Subcutaneous preadipocyte (primary cell): Measurements from ENCODE around the gene LYSET. TPM values are rescaled to one million over a fixed set of nuclear protein-coding genes. Genes with fewer than 3 reads are reported as not detected.

Source experiments
- total RNA-seq: library from RNA; depleted of rRNA; stranded (reverse); fragments of >200 nt; gene quantifications from 2 replicates; pipeline ENCODE4 v1.2.3, GENCODE V29; 2012

The LYSET gene
- 3.7 and 7.2 TPM in 2 replicates for total RNA-seq

GRCh38 chr14:93184391-93185348, at the start of gene LYSET, which contains the start of gene MOAP1:
Gene LYSET, plus strand, starts transcription at chr14:93185317. Its CDS starts 89 bp downstream, at chr14:93185406.
Gene MOAP1, minus strand, starts transcription at chr14:93184897. Its CDS starts 655 bp downstream, at chr14:93184242.

DNA sequence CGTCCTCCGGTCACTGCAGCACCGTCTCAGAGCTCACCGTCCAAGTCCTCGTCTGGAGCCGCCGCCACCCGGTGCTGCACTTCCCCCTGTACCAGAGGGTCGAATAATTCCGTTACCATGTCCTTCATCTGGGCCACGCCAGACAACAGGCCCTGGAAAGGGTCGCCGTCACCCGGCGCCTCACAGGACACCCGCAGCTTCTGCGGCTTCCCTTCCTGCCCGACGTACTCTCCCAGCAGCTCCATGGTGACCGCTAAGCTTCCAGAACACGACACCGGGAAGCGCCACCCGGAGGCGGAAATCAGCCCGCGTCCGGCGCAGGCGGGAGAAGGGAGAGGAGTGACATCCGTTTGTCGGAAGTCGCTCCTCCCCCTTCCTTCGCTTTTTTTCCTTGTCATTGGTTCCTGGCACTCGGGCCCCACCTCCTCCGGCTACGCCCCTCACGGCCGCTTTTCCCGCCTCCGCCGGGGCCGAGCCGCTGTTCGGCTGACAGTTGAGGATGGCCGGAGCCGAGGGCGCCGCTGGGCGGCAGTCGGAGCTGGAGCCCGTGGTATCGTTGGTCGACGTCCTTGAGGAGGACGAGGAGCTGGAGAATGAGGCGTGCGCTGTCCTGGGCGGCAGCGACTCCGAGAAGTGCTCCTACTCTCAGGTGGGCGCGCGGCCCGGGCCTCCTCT, 21.8 kb downstream of the LYSET start, which contains the start of the genes GON7 and UBR7:
Gene GON7, minus strand, starts transcription at position 273 of the 675 bp plus-strand sequence. Its CDS starts 28 bp downstream, at position 245.
Gene UBR7, plus strand, starts transcription at position 464 of the 675 bp plus-strand sequence. Its CDS starts 36 bp downstream, at position 500.

Other genes starting within 250 kb of the LYSET start
- 13.6 and 19.2 TPM in 2 replicates for gene ITPK1, start 69.4 kb upstream of the LYSET start, total RNA-seq
- gene MOAP1, start 420 bp upstream of the LYSET start, total RNA-seq = 6.2 and 8.2 TPM in 2 replicates
- gene GON7, start 21.7 kb downstream of the LYSET start, total RNA-seq = 10.9 and 15.8 TPM in 2 replicates
- 32.6 and 33.1 TPM in 2 replicates for gene UBR7, start 21.9 kb downstream of the LYSET start, total RNA-seq
- gene BTBD7, start 147.7 kb downstream of the LYSET start, total RNA-seq = 20.6 and 24.6 TPM in 2 replicates
- not detected in 2 replicates for gene COX8C, start 161.9 kb downstream of the LYSET start, total RNA-seq
- under 0.01 TPM in 2 replicates for gene UNC79, start 245.6 kb downstream of the LYSET start, total RNA-seq